ENCODE results near the gene C11orf86.

The C11orf86 gene, protein sequence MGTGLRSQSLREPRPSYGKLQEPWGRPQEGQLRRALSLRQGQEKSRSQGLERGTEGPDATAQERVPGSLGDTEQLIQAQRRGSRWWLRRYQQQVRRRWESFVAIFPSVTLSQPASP

DNA sequence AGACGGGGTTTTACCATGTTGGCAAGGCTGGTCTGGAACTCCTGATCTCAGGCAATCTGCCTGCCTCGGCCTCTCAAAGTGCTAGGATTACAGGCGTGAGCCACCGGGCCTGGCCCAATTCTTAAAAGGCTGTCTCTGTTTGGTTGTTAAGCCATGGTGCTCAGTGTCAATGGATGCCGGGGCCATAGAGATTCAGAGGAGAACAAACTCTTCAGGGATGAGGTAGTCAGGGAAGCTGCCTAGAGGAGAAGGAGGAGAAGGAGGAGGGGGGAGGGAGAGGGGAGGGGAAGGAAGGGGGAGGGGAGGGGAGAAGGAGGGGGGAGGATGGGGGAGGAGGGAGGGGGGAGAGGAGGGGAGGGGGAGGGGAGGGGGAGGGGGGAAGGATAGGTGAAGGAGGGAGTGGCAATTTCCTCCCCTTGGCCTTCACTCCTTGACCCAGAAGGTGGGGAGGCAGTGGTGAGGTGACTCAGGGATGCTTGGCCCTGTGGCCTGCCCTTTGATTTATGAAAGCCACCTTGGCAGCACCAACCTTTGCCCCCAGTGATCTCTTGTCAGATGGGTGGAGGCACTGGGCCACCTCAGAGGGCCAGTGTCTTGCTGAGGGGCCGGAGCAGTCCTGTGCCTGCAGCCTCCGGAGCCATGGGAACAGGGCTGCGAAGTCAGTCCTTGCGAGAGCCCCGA is at the start of gene C11orf86:
C11orf86 (plus strand) TSS at position 581 of the 681 bp plus-strand sequence; CDS start at position 640, 59 bp downstream.
- TF ChIP-seq, protein P1, sequence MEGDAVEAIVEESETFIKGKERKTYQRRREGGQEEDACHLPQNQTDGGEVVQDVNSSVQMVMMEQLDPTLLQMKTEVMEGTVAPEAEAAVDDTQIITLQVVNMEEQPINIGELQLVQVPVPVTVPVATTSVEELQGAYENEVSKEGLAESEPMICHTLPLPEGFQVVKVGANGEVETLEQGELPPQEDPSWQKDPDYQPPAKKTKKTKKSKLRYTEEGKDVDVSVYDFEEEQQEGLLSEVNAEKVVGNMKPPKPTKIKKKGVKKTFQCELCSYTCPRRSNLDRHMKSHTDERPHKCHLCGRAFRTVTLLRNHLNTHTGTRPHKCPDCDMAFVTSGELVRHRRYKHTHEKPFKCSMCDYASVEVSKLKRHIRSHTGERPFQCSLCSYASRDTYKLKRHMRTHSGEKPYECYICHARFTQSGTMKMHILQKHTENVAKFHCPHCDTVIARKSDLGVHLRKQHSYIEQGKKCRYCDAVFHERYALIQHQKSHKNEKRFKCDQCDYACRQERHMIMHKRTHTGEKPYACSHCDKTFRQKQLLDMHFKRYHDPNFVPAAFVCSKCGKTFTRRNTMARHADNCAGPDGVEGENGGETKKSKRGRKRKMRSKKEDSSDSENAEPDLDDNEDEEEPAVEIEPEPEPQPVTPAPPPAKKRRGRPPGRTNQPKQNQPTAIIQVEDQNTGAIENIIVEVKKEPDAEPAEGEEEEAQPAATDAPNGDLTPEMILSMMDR (IDR thresholded peaks at IDR 0.05), result no peak
- peaks cover 21% of the 10 kb centered on the region for H3K9me3 Mint-ChIP-seq
- H3K4me3 Mint-ChIP-seq, result no peak within 1 kb of the TSS
- H3K36me3 Mint-ChIP-seq (ENCODE audit: low read depth), result no peaks in the 10 kb centered on the region
- peaks cover 4% of the 10 kb centered on the region for H3K27me3 Mint-ChIP-seq (ENCODE audit: low read depth, poor library complexity)
- H3K4me1 Mint-ChIP-seq, result peaks cover 17% of the 10 kb centered on the region
- DNase-seq, result peak; percentile 15
- peak within 1 kb of the TSS; percentile 64 for H3K27ac Mint-ChIP-seq

DNA sequence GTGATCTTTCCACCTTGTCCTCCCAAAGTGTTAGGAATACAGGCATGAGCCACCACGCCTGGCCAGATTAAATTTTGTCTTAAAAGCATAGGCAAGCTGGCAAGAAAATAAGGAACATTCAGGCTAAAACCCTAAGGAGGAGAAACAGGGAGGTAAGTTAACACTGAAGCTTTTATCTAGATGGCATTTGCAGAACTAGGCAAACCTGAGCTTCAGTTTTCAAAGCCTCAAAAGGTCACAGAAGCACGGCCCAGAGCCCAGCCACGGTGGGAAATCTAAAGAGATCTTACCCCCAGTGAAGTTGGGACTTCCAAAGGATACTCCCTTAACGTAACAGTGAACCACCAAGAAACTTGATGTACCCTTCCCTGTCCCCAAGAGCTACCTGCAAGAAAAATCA is 45.4 kb upstream of the C11orf86 start:
- no peak overlapping the region for H3K4me3 Mint-ChIP-seq
- no peak for DNase-seq
- H3K27me3 Mint-ChIP-seq (ENCODE audit: low read depth, poor library complexity), result no peaks in the 10 kb centered on the region
- no peak overlapping the region for H3K27ac Mint-ChIP-seq
- peaks cover 10% of the 10 kb centered on the region for H3K9me3 Mint-ChIP-seq
- TF ChIP-seq, protein P1 (IDR thresholded peaks at IDR 0.05), result no peak
- H3K4me1 Mint-ChIP-seq, result peaks cover 47% of the 10 kb centered on the region
- H3K36me3 Mint-ChIP-seq (ENCODE audit: low read depth), result peaks cover 20% of the 10 kb centered on the region

- peaks cover 4% of the 10 kb centered on the region for H3K9me3 Mint-ChIP-seq
- peaks cover 48% of the 10 kb centered on the region for H3K4me1 Mint-ChIP-seq
- peak overlapping the region; percentile 38 for H3K4me3 Mint-ChIP-seq
- peaks cover 6% of the 10 kb centered on the region for H3K27me3 Mint-ChIP-seq (ENCODE audit: low read depth, poor library complexity)
- H3K36me3 Mint-ChIP-seq (ENCODE audit: low read depth), result peaks cover 5% of the 10 kb centered on the region
- peak overlapping the region; percentile 2 for H3K27ac Mint-ChIP-seq
- TF ChIP-seq, protein P1 (IDR thresholded peaks at IDR 0.05), result no peak
- DNase-seq, result no peak
These were observed 42.6 kb upstream of the C11orf86 start for GRCh38 chr11:66932543-66932942.

GRCh38 chr11:66933531-66933930 is 41.6 kb upstream of the C11orf86 start:
- Mint-ChIP-seq H3K4me1 (peaks cover 48% of the 10 kb centered on the region), H3K4me3 (peak overlapping the region; percentile 29), H3K27me3 (ENCODE audit: low read depth, poor library complexity) (peaks cover 6% of the 10 kb centered on the region), H3K27ac (no peak overlapping the region), H3K9me3 (peaks cover 12% of the 10 kb centered on the region), H3K36me3 (ENCODE audit: low read depth) (peaks cover 14% of the 10 kb centered on the region)
- TF ChIP-seq, protein P1 (IDR thresholded peaks at IDR 0.05), result no peak
- DNase-seq, result no peak

DNA sequence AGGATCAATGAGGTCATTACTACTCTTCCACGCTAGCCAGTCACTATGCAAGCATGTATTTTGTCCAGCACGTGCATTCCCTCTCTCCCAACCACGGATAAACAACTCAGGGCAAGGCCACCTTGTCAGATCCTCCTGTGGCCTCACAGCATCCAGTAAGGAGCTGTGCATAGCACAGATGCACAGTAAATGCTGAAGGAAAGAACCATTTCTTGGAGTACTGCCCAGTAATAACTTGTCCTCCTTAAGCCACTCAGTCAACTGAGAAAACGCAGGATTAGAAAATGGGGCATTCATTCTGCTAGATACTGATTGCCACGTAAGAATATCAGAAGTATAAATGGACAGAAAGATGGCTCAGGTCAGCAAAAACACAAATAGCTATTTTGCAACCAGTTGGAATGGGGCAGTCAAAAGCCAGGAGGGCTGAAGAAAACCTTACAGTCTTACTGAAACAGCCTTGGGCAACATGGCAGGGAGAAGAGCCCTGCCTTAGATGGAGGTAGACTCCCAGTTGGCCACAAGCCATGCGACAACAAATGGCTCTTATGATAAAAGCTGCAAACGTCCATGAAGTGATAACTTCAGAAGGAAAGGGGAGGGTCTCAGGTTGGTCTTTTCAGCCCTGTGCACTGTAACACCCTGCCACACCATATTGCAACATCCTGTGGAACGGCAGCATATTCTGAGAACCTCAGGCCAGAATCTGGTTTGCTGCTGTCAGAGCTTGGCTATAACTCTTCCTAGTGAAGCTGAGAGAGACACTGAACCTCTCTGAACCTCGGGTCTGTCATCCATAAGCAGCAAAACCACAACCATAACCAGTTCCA is 39.9 kb upstream of the C11orf86 start:
- Mint-ChIP-seq H3K27me3 (ENCODE audit: low read depth, poor library complexity) (peaks cover 6% of the 10 kb centered on the region), H3K36me3 (ENCODE audit: low read depth) (peaks cover 24% of the 10 kb centered on the region), H3K4me3 (no peak overlapping the region), H3K9me3 (peaks cover 12% of the 10 kb centered on the region), H3K27ac (no peak overlapping the region), H3K4me1 (peaks cover 42% of the 10 kb centered on the region)
- TF ChIP-seq, protein P1 (IDR thresholded peaks at IDR 0.05), result no peak
- DNase-seq, result no peak
